ENCODE measurements around the gene MCM8.

DNA sequence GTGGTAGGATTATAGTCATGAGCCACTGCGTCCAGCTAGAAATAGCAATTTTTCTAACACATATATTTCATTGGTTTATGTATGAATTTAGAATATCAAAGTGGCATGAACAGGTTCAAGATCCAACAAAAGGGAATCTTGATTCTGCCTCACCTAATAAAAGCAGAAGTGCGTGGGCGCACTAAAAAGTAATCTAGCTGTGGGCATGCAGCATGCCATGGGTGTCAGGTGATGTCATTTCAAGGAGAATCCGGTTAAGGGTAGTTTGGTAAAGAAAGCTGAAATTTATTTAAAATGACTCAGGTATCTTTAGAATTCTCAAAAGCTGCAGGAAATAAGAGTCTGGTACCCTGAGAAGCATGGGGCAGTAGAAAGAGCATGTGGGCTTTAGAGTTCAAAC lies 85.8 kb downstream of the MCM8 start:
- TF ChIP-seq, protein P1, sequence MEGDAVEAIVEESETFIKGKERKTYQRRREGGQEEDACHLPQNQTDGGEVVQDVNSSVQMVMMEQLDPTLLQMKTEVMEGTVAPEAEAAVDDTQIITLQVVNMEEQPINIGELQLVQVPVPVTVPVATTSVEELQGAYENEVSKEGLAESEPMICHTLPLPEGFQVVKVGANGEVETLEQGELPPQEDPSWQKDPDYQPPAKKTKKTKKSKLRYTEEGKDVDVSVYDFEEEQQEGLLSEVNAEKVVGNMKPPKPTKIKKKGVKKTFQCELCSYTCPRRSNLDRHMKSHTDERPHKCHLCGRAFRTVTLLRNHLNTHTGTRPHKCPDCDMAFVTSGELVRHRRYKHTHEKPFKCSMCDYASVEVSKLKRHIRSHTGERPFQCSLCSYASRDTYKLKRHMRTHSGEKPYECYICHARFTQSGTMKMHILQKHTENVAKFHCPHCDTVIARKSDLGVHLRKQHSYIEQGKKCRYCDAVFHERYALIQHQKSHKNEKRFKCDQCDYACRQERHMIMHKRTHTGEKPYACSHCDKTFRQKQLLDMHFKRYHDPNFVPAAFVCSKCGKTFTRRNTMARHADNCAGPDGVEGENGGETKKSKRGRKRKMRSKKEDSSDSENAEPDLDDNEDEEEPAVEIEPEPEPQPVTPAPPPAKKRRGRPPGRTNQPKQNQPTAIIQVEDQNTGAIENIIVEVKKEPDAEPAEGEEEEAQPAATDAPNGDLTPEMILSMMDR (IDR thresholded peaks at IDR 0.05): no peak
- TF ChIP-seq EP300 (IDR thresholded peaks at IDR 0.05): no peak
- no peak for TF ChIP-seq POLR2A (IDR thresholded peaks at IDR 0.05; ENCODE audit: low read depth)
- TF ChIP-seq POLR2AphosphoS5 (IDR thresholded peaks at IDR 0.05): no peak
